Gastroesophageal sphincter (tissue), 4 donors: ENCODE measurements around the gene KIAA2012. TPM values are rescaled to one million over a fixed set of nuclear protein-coding genes. Genes with fewer than 3 reads are reported as not detected.

Source experiments
- ATAC-seq: fragments of 150-250 bp; one replicate; pipeline ENCODE4 v1.9.1; 2016; ENCODE audit warnings: mild to moderate bottlenecking, moderate library complexity
- H3K27ac ChIP-seq, 4 donors: fragments of 200-600 bp; sonication (generic) in 3 of 4; 1 replicate in 3 of 4; 2 replicates in 1 of 4; pipeline ENCODE4 v1.5.1; 2016 to 2019
- H3K27me3 ChIP-seq: fragments of 200-600 bp; sonication (generic); one replicate; pipeline ENCODE4 v1.5.1; 2019
- H3K36me3 ChIP-seq, 2 donors: fragments of 200-600 bp; sonication (generic); one replicate each; pipeline ENCODE4 v1.5.1; 2019; ENCODE audit warnings: control low read depth in 1 of 2
- H3K4me1 ChIP-seq, 3 donors: fragments of 200-600 bp; sonication (generic); 1 replicate in 2 of 3; 2 replicates in 1 of 3; pipeline ENCODE4 v1.5.1; 2016 to 2019; ENCODE audit warnings: control low read depth in 2 of 3
- H3K4me3 ChIP-seq, 2 donors: fragments of 200-600 bp; sonication (generic); one replicate each; pipeline ENCODE4 v1.5.1; 2019; ENCODE audit warnings: mild to moderate bottlenecking in 1 of 2, moderate library complexity in 1 of 2
- H3K9me3 ChIP-seq, 3 donors: fragments of 200-600 bp; sonication (generic); one replicate each; pipeline ENCODE4 v1.5.1; 2017 to 2019; ENCODE audit warnings: control low read depth in 2 of 3
- CTCF ChIP-seq, 4 experiments: fragments of 200-600 bp in 2 of 4; fragments of 450-650 bp in 2 of 4; sonication (generic) in 1 of 4; IDR thresholded peaks; one replicate each; pipeline ENCODE4 v1.5.1; 2017 to 2019; ENCODE audit warnings: antibody characterized with exemption in 4 of 4, mild to moderate bottlenecking in 2 of 4, moderate library complexity in 2 of 4
- EP300 ChIP-seq: sonication (generic); formaldehyde crosslinking; IDR thresholded peaks from one replicate; pipeline ENCODE4 v1.6.1; 2017; ENCODE audit warnings: antibody characterized with exemption, mild to moderate bottlenecking
- POLR2A ChIP-seq, 2 donors: fragments of 450-650 bp; IDR thresholded peaks; one replicate each; pipeline ENCODE4 v1.6.1; 2017; ENCODE audit warnings: antibody characterized with exemption in 2 of 2, mild to moderate bottlenecking in 2 of 2, moderate library complexity in 1 of 2
- POLR2AphosphoS5 ChIP-seq: sonication (generic); formaldehyde crosslinking; IDR thresholded peaks from one replicate; pipeline ENCODE4 v1.6.1; 2017; ENCODE audit warnings: antibody characterized with exemption
- WGBS, 2 donors: methylation state at CpG; one replicate each; pipeline ENCODE4 v1.1.5; 2018; ENCODE audit warnings: low coverage in 1 of 2; 5-methylcytosine and 5-hydroxymethylcytosine counted together
- total RNA-seq, 4 donors: library from RNA; depleted of rRNA; stranded (reverse); fragments of >200 nt; gene quantifications; one replicate each; pipeline ENCODE4 v1.1.0, GENCODE V29; 2016

The KIAA2012 gene
- total RNA-seq, 4 donors from 2014 or later = not detected

GRCh38 chr2:202172439-202173211 lies 99.6 kb downstream of the KIAA2012 start:
- no peaks in the 10 kb centered on the region for H3K9me3 ChIP-seq
- no peak overlapping the region for H3K4me3 ChIP-seq
- TF ChIP-seq POLR2AphosphoS5 (no peak), CTCF (IDR thresholded peaks at IDR 0.05) (no peak), EP300 (no peak), POLR2A (IDR thresholded peaks at IDR 0.05) (no peak)
- no peaks in the 10 kb centered on the region for H3K36me3 ChIP-seq
- peak overlapping the region in 3 of 4 donors; percentile 49 to 60 (median 54) for H3K27ac ChIP-seq
- no peak for ATAC-seq
- 29 to 48% methylated on average over 3 of the region's 6 CpGs for WGBS, 2 donors
- H3K27me3 ChIP-seq = no peaks in the 10 kb centered on the region
- peaks cover 0 to 22% (median 6%) of the 10 kb centered on the region in 3 donors for H3K4me1 ChIP-seq

DNA sequence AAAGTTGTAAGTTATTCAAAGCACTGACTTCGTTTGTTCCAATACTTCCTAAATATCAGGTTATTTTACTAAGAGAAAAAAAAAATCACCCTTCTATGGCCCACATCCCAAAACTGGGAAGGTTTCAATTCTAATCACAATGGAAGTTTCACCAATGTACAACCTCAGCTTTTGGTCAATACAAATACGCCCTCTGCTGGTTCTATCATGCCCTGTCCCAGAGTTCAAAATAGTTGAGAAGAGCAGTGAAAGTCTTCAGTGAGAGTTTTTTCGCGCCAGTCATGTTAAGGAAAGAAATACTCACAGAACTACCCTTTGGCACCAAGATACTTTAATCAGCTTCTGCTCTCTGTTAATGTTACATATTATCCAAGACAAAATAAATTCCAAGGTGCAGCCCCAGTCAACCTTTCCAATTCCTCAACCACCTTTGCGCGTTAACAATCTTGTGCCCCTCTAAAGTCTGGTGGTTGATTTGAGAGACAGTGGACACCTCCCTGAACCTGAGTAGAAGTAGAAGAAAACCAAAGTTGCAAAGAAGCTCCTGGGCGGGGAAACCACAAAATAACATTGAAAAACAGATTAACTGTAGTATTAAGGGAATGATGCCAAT lies 105.4 kb downstream of the KIAA2012 start:
- Histone ChIP-seq H3K36me3 (no peaks in the 10 kb centered on the region), H3K4me3 (no peak overlapping the region), H3K27ac (no peak overlapping the region), H3K27me3 (no peaks in the 10 kb centered on the region), H3K4me1 (no peaks in the 10 kb centered on the region), H3K9me3 (no peaks in the 10 kb centered on the region)
- TF ChIP-seq CTCF (IDR thresholded peaks at IDR 0.05) (peak; percentile 69 to 88 (median 87)), EP300 (no peak), POLR2A (IDR thresholded peaks at IDR 0.05) (no peak), POLR2AphosphoS5 (no peak)
- WGBS, 2 donors = 33 to 35% methylated on average over 6 of the region's 7 CpGs
- peak; percentile 58 for ATAC-seq

- H3K36me3 ChIP-seq = no peaks in the 10 kb centered on the region
- no peaks in the 10 kb centered on the region for H3K9me3 ChIP-seq
- ATAC-seq = no peak
- TF ChIP-seq EP300 (no peak), POLR2A (IDR thresholded peaks at IDR 0.05) (no peak), CTCF (IDR thresholded peaks at IDR 0.05) (no peak), POLR2AphosphoS5 (no peak)
- H3K27me3 ChIP-seq = peaks cover 4% of the 10 kb centered on the region
- no peak overlapping the region for H3K4me3 ChIP-seq
- no peak overlapping the region for H3K27ac ChIP-seq
- no peaks in the 10 kb centered on the region for H3K4me1 ChIP-seq
- 42 to 71% methylated on average over 2 of the region's 2 CpGs for WGBS, 2 donors
These were observed 111.5 kb downstream of the KIAA2012 start for GRCh38 chr2:202184557-202184956.

DNA sequence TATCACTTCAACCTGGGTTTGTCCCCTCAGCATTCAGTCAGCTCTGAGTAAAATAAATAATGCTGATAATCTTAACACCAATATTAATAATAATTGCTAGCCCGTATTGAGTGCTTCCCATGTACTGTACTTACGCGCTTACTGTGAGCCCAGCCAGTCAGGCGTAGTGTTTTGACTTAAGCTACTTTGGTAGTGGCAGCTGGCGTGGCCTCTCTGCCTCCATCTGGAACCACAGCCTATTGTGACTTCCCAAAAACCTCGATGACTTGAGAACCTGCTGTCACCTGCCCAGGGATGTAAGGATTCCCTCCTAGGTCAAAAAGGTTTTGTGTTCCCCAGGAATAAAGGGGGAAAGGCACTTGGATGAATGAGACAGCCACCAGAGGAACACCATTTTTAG lies 112.1 kb downstream of the KIAA2012 start:
- Histone ChIP-seq H3K9me3 (no peaks in the 10 kb centered on the region), H3K27me3 (peaks cover 4% of the 10 kb centered on the region), H3K36me3 (no peaks in the 10 kb centered on the region), H3K27ac (no peak overlapping the region), H3K4me3 (no peak overlapping the region), H3K4me1 (no peaks in the 10 kb centered on the region)
- TF ChIP-seq EP300 (no peak), POLR2A (IDR thresholded peaks at IDR 0.05) (no peak), CTCF (IDR thresholded peaks at IDR 0.05) (no peak), POLR2AphosphoS5 (no peak)
- ATAC-seq = no peak
- WGBS, 2 donors = 87% methylated on average over 4 of the region's 6 CpGs; no CpG with 5 or more reads in 1 of the 2 donors
